ENCODE measurements around the gene STX7.

- no peak for TF ChIP-seq ZNF565 (CRISPR knock-in tag; conservative IDR thresholded peaks at IDR 0.05; ENCODE audit: low read depth)
- no peak for TF ChIP-seq OSR1 (CRISPR knock-in tag; IDR thresholded peaks at IDR 0.05)
- no peak for TF ChIP-seq PATZ1 (CRISPR knock-in tag; IDR thresholded peaks at IDR 0.05; ENCODE audit: borderline replicate concordance)
- TF ChIP-seq ARNTL (CRISPR knock-in tag; IDR thresholded peaks at IDR 0.05; ENCODE audit: borderline replicate concordance, low read depth), result no peak
- TF ChIP-seq PPARA (CRISPR knock-in tag; IDR thresholded peaks at IDR 0.05; ENCODE audit: borderline replicate concordance), result no peak
- no peak for TF ChIP-seq POU6F1 (CRISPR knock-in tag; IDR thresholded peaks at IDR 0.05; ENCODE audit: borderline replicate concordance, low read depth)
- no peak for TF ChIP-seq RARB (CRISPR knock-in tag; IDR thresholded peaks at IDR 0.05)
- no peak for TF ChIP-seq GLIS3 (CRISPR knock-in tag; IDR thresholded peaks at IDR 0.05)
- no peak for TF ChIP-seq ZC3H10 (CRISPR knock-in tag; IDR thresholded peaks at IDR 0.05)
- TF ChIP-seq SNAI2 (CRISPR knock-in tag; IDR thresholded peaks at IDR 0.05), result no peak
Observed at GRCh38 chr6:132512342-132512637, 626 bp downstream of the STX7 start.

All from SK-N-SH treated with all-trans-retinoic acid at 6 μM for 48 hours (cell line).